Smooth muscle cell (in vitro differentiated cells): ENCODE results near the gene ZBED3. TPM values are rescaled to one million over a fixed set of nuclear protein-coding genes. Genes with fewer than 3 reads are reported as not detected.

ENCODE experiments used
- DNase-seq: peaks from one replicate; lab custom pipeline; 2025; ENCODE audit not compliant: unreplicated experiment; lab: John Stamatoyannopoulos, UW
- H2AFZ ChIP-seq: fragments of 200-600 bp; sonication (generic); 2 replicates; pipeline ENCODE4 v1.6.0; 2016; ENCODE audit warnings: antibody characterized with exemption, low read depth, mild to moderate bottlenecking
- H3F3A ChIP-seq: fragments of 200-600 bp; sonication (generic); 2 replicates; pipeline ENCODE4 v1.6.0; 2017; ENCODE audit warnings: antibody characterized with exemption, low read depth
- H3K27ac ChIP-seq: fragments of 200-600 bp; sonication (generic); 2 replicates; pipeline ENCODE4 v1.5.1; 2016; ENCODE audit warnings: low read depth, mild to moderate bottlenecking
- H3K27me3 ChIP-seq: fragments of 200-600 bp; sonication (generic); 2 replicates; pipeline ENCODE4 v1.6.1; 2016; ENCODE audit warnings: low read depth, mild to moderate bottlenecking
- H3K36me3 ChIP-seq: fragments of 200-600 bp; sonication (generic); 2 replicates; pipeline ENCODE4 v1.5.1; 2016; ENCODE audit warnings: low read depth
- H3K4me1 ChIP-seq: fragments of 200-600 bp; sonication (generic); 2 replicates; pipeline ENCODE4 v1.5.1; 2016; ENCODE audit warnings: low read depth
- H3K4me2 ChIP-seq: fragments of 200-600 bp; sonication (generic); 2 replicates; pipeline ENCODE4 v1.6.0; 2016; ENCODE audit warnings: mild to moderate bottlenecking
- H3K4me3 ChIP-seq: fragments of 200-600 bp; sonication (generic); 2 replicates; pipeline ENCODE4 v1.5.1; 2016; ENCODE audit warnings: mild to moderate bottlenecking
- H3K79me2 ChIP-seq: fragments of 200-600 bp; sonication (generic); 2 replicates; pipeline ENCODE4 v1.6.0; 2016; ENCODE audit warnings: low read depth, mild to moderate bottlenecking
- H3K9ac ChIP-seq: fragments of 200-600 bp; sonication (generic); 2 replicates; pipeline ENCODE4 v1.6.0; 2016; ENCODE audit warnings: low read depth
- H3K9me3 ChIP-seq: fragments of 200-600 bp; sonication (generic); replicated peaks from 2 replicates; pipeline ENCODE4 v1.5.1; 2016; ENCODE audit warnings: low read depth
- H4K20me1 ChIP-seq: fragments of 200-600 bp; sonication (generic); 2 replicates; pipeline ENCODE4 v1.6.0; 2016; ENCODE audit warnings: low read depth
- WGBS: methylation state at CpG from one replicate; pipeline ENCODE4 v1.1.7; 2016; ENCODE audit warnings: low lambda C conversion rate; 5-methylcytosine and 5-hydroxymethylcytosine counted together
- polyA plus RNA-seq: library from polyadenylated mRNA; unstranded; fragments of >200 nt; fragmentation: Nextera tagmentation; extraction: Ambion mirVana; gene quantifications from 2 replicates; pipeline ENCODE4 v1.2.1, GENCODE V29; 2016
- total RNA-seq: library from RNA; depleted of rRNA; stranded (reverse); fragments of >200 nt; gene quantifications from 2 replicates; pipeline ENCODE4 v1.2.3, GENCODE V29; 2014
- TF ChIP-seq, protein P1 (sequence below): fragments of 200-600 bp; sonication (generic); IDR thresholded peaks from 2 replicates; pipeline ENCODE4 v1.5.1; 2017; ENCODE audit warnings: borderline replicate concordance, mild to moderate bottlenecking, antibody characterized with exemption; ENCODE audit not compliant: insufficient read depth, poor library complexity, severe bottlenecking

ZBED3 gene
- total and polyA plus RNA-seq, 2 experiments from 2014 or later: 1.6 to 4.8 TPM

DNA sequence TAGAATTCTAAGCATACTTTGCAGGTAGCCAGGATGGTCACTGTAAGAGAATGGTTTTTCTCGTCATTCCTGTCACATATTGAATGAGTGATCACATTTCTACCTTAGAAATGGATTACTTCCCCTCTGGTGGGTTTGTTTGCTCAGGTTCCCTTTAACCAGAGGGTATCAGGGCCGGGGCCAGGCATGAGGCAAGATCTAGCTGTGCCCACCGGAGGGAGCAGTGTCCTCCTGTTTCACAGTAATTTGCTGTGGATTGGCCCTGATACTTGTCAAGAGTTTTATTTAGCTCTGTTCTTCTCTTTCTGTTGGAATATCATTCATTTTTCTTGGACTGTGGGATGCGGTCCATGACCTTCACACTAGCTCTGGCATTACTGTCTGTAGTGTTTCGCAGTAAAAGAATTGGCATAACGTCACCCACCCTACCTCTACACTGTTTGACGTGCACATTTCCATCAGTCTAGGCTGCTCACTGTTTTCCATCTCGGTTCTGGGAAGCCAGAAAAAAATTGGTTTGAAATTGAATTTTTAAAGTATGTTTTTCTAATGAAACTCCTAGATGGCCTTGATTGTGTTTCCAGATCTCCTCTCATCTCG is 42.4 kb upstream of the ZBED3 start:
- no peaks in the 10 kb centered on the region for H3K79me2 ChIP-seq
- no peaks in the 10 kb centered on the region for H3F3A ChIP-seq
- TF ChIP-seq, protein P1, sequence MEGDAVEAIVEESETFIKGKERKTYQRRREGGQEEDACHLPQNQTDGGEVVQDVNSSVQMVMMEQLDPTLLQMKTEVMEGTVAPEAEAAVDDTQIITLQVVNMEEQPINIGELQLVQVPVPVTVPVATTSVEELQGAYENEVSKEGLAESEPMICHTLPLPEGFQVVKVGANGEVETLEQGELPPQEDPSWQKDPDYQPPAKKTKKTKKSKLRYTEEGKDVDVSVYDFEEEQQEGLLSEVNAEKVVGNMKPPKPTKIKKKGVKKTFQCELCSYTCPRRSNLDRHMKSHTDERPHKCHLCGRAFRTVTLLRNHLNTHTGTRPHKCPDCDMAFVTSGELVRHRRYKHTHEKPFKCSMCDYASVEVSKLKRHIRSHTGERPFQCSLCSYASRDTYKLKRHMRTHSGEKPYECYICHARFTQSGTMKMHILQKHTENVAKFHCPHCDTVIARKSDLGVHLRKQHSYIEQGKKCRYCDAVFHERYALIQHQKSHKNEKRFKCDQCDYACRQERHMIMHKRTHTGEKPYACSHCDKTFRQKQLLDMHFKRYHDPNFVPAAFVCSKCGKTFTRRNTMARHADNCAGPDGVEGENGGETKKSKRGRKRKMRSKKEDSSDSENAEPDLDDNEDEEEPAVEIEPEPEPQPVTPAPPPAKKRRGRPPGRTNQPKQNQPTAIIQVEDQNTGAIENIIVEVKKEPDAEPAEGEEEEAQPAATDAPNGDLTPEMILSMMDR: peak; percentile 32
- no peak overlapping the region for H2AFZ ChIP-seq
- no peaks in the 10 kb centered on the region for H3K9me3 ChIP-seq
- no peak overlapping the region for H3K4me3 ChIP-seq
- H3K4me1 ChIP-seq: no peaks in the 10 kb centered on the region
- H3K9ac ChIP-seq: no peak overlapping the region
- no peaks in the 10 kb centered on the region for H3K27me3 ChIP-seq
- H4K20me1 ChIP-seq: no peaks in the 10 kb centered on the region
- no peak overlapping the region for H3K4me2 ChIP-seq
- H3K36me3 ChIP-seq: no peaks in the 10 kb centered on the region
- no peak overlapping the region for H3K27ac ChIP-seq
- no peak for DNase-seq
- WGBS: 78% methylated on average over 9 of the region's 9 CpGs

- DNase-seq: no peak
- Histone ChIP-seq H3K4me2 (no peak overlapping the region), H2AFZ (no peak overlapping the region), H3K79me2 (no peaks in the 10 kb centered on the region), H3K4me1 (no peaks in the 10 kb centered on the region), H3K36me3 (no peaks in the 10 kb centered on the region), H3K27ac (no peak overlapping the region), H4K20me1 (no peaks in the 10 kb centered on the region), H3K9me3 (no peaks in the 10 kb centered on the region), H3K4me3 (no peak overlapping the region), H3K9ac (no peak overlapping the region), H3F3A (no peaks in the 10 kb centered on the region), H3K27me3 (no peaks in the 10 kb centered on the region)
- 91% methylated on average over 5 of the region's 5 CpGs for WGBS
- TF ChIP-seq, protein P1: no peak
These were observed 41.5 kb upstream of the ZBED3 start for GRCh38 chr5:77128411-77129061.

GRCh38 chr5:77123057-77123456 is 36.0 kb upstream of the ZBED3 start:
- Histone ChIP-seq H3K36me3 (no peaks in the 10 kb centered on the region), H4K20me1 (no peaks in the 10 kb centered on the region), H3K4me2 (no peak overlapping the region), H3K4me1 (no peaks in the 10 kb centered on the region), H3K27me3 (no peaks in the 10 kb centered on the region), H3K79me2 (no peaks in the 10 kb centered on the region), H3F3A (no peaks in the 10 kb centered on the region), H3K9ac (no peak overlapping the region), H3K4me3 (no peak overlapping the region), H3K27ac (no peak overlapping the region), H3K9me3 (no peaks in the 10 kb centered on the region), H2AFZ (no peak overlapping the region)
- no peak for DNase-seq
- TF ChIP-seq, protein P1: no peak
- WGBS: 88% methylated on average over 6 of the region's 6 CpGs

DNA sequence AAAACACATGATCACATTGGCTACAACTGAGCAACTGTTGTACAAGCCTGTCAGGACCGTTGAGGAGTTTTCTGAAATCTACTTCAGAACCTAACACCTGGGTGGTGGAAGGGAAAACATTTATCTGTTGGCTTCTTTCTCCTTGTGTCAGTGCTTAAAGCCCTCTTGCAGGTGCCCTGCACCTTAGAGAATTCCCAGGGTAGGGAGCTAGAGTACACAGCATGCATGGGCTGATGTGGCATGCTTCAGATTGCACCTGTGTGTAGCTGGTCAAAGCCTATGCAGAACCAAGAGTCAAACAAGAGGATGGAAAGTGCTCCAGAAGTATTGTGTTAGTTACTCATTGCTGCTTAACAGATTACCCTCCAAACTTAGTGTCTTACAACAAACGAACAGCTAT is 33.6 kb upstream of the ZBED3 start:
- Histone ChIP-seq H3F3A (no peaks in the 10 kb centered on the region), H3K27me3 (no peaks in the 10 kb centered on the region), H2AFZ (no peak overlapping the region), H3K79me2 (no peaks in the 10 kb centered on the region), H4K20me1 (no peaks in the 10 kb centered on the region), H3K27ac (no peak overlapping the region), H3K36me3 (no peaks in the 10 kb centered on the region), H3K4me3 (no peak overlapping the region), H3K4me2 (no peak overlapping the region), H3K9me3 (no peaks in the 10 kb centered on the region), H3K4me1 (no peaks in the 10 kb centered on the region), H3K9ac (no peak overlapping the region)
- no peak for DNase-seq
- 90% methylated on average over 2 of the region's 2 CpGs for WGBS
- TF ChIP-seq, protein P1: no peak
